HepG2 (cell line): ENCODE measurements around the gene NUDT8. TPM values are rescaled to one million over a fixed set of nuclear protein-coding genes. Genes with fewer than 3 reads are reported as not detected.
A peak's percentile ranks its signal among the peaks of the same experiment; 100 is the strongest.

Experiments
- ARID2 ChIP-seq: sonication (generic); formaldehyde crosslinking; IDR thresholded peaks from 2 replicates; pipeline ENCODE4 v1.8.1; 2022; ENCODE audit warnings: mild to moderate bottlenecking, missing genetic modification reagents, borderline replicate concordance
- CSRNP1 ChIP-seq: sonication (generic); formaldehyde crosslinking; IDR thresholded peaks from 2 replicates; pipeline ENCODE4 v1.8.1; 2023; ENCODE audit warnings: mild to moderate bottlenecking, missing genetic modification reagents
- ERF ChIP-seq: IDR thresholded peaks from 2 replicates; pipeline ENCODE4 v1.6.1; 2018; ENCODE audit warnings: missing biosample characterization, missing genetic modification reagents
- HNRNPUL1 ChIP-seq: fragments of 200-400 bp; formaldehyde crosslinking; IDR thresholded peaks from 2 replicates; pipeline ENCODE4 v1.6.1; 2017; ENCODE audit warnings: low read depth, mild to moderate bottlenecking, low read length, moderate library complexity
- HOXA5 ChIP-seq: sonication (generic); formaldehyde crosslinking; IDR thresholded peaks from 2 replicates; pipeline ENCODE4 v1.4.0; 2020; ENCODE audit warnings: missing genetic modification reagents
- KLF15 ChIP-seq: sonication (generic); formaldehyde crosslinking; IDR thresholded peaks from 2 replicates; pipeline ENCODE4 v1.8.1; 2023; ENCODE audit warnings: borderline replicate concordance, mild to moderate bottlenecking, inconsistent platforms, missing genetic modification reagents, mixed read lengths
- PHF20 ChIP-seq: sonication (generic); formaldehyde crosslinking; IDR thresholded peaks from 2 replicates; pipeline ENCODE4 v1.5.0; 2020; ENCODE audit warnings: mild to moderate bottlenecking, missing genetic modification reagents
- POGK ChIP-seq: sonication (generic); formaldehyde crosslinking; conservative IDR thresholded peaks from 2 replicates; pipeline ENCODE4 v1.8.0; 2022; ENCODE audit warnings: mild to moderate bottlenecking, moderate library complexity, missing genetic modification reagents
- SAFB2 ChIP-seq: sonication (generic); formaldehyde crosslinking; IDR thresholded peaks from 2 replicates; pipeline ENCODE4 v1.5.1; 2020; ENCODE audit warnings: missing genetic modification reagents, low read depth, mild to moderate bottlenecking, borderline replicate concordance
- SAP130 ChIP-seq: IDR thresholded peaks from 2 replicates; pipeline ENCODE4 v1.6.1; 2016; ENCODE audit warnings: low read depth
- SNAI1 ChIP-seq: sonication (generic); formaldehyde crosslinking; IDR thresholded peaks from 2 replicates; pipeline ENCODE4 v1.5.0; 2020; ENCODE audit warnings: mild to moderate bottlenecking, missing genetic modification reagents, borderline replicate concordance
- TMF1 ChIP-seq: sonication (generic); formaldehyde crosslinking; IDR thresholded peaks from 2 replicates; pipeline ENCODE4 v1.8.1; 2022; ENCODE audit warnings: low read depth, missing genetic modification reagents
- TP53 ChIP-seq: sonication (generic); formaldehyde crosslinking; conservative IDR thresholded peaks from 2 replicates; pipeline ENCODE4 v1.4.0; 2020; ENCODE audit warnings: missing genetic modification reagents
- ZBTB37 ChIP-seq: sonication (generic); formaldehyde crosslinking; IDR thresholded peaks from 2 replicates; pipeline ENCODE4 v1.4.0; 2020; ENCODE audit warnings: mild to moderate bottlenecking, missing genetic modification reagents
- ZNF121 ChIP-seq: sonication (generic); formaldehyde crosslinking; IDR thresholded peaks from 2 replicates; pipeline ENCODE4 v1.5.0; 2020; ENCODE audit warnings: mild to moderate bottlenecking, missing genetic modification reagents
- ZNF280B ChIP-seq: sonication (generic); formaldehyde crosslinking; IDR thresholded peaks from 2 replicates; pipeline ENCODE4 v1.5.0; 2020; ENCODE audit warnings: missing genetic modification reagents, mild to moderate bottlenecking, borderline replicate concordance
- ZNF383 ChIP-seq: sonication (generic); formaldehyde crosslinking; IDR thresholded peaks from 2 replicates; pipeline ENCODE4 v1.4.0; 2020; ENCODE audit warnings: missing genetic modification reagents, mild to moderate bottlenecking, borderline replicate concordance
- ZNF512 ChIP-seq: sonication (generic); formaldehyde crosslinking; IDR thresholded peaks from 2 replicates; pipeline ENCODE4 v1.4.0; 2020; ENCODE audit warnings: mild to moderate bottlenecking, missing genetic modification reagents
- ZNF7 ChIP-seq: IDR thresholded peaks from 2 replicates; pipeline ENCODE4 v1.6.1; 2016; ENCODE audit warnings: missing biosample characterization, missing genetic modification reagents
- ZNF841 ChIP-seq: sonication (generic); formaldehyde crosslinking; IDR thresholded peaks from 2 replicates; pipeline ENCODE4 v1.8.1; 2023; ENCODE audit warnings: missing genetic modification reagents, borderline replicate concordance
- ZSCAN31 ChIP-seq: sonication (generic); formaldehyde crosslinking; IDR thresholded peaks from 2 replicates; pipeline ENCODE4 v1.5.0; 2020; ENCODE audit warnings: low read depth, mild to moderate bottlenecking, missing genetic modification reagents
- polyA plus RNA-seq, 8 experiments: library from polyadenylated mRNA; depleted of rRNA in 3 of 8; stranded (reverse) in 7 of 8; unstranded in 1 of 8; fragments of >200 nt; fragmentation: Illumina TruSeq in 4 of 8; extraction: Trizol in 4 of 8; gene quantifications; 2 replicates each; pipeline versions ENCODE4 v1.2.1 to v1.2.3, GENCODE V29; 2011 to 2016; ENCODE audit warnings: low read depth in 4 of 8, missing spikeins in 1 of 8, mixed read lengths in 1 of 8; ENCODE audit not compliant: insufficient read depth in 1 of 8
- total RNA-seq, 5 experiments: library from RNA; depleted of rRNA; stranded (reverse); fragments of >200 nt; fragmentation: Illumina TruSeq; extraction: Trizol; gene quantifications; 2 replicates each; pipeline ENCODE4 v1.2.3, GENCODE V29; 2016; ENCODE audit warnings: low read depth in 1 of 5

Gene NUDT8
- total and polyA plus RNA-seq, 2 of the 13 experiments (the other 11 are each of a cell fraction or from before 2014, with no cell fraction given) = 6.7 to 25.8 TPM

GRCh38 chr11:67606492-67607295 is 23.0 kb downstream of the NUDT8 start, which contains the start of gene NDUFV1 (continued):
- TF ChIP-seq TMF1 (CRISPR knock-in tag) (no peak), ZNF280B (no peak), ZNF7 (CRISPR knock-in tag) (no peak), ZNF121 (CRISPR knock-in tag) (no peak), ZNF841 (CRISPR knock-in tag) (no peak), ZNF512 (no peak), KLF15 (CRISPR knock-in tag) (0 out of 2 replicates have a peak, but pooled peaks have one; percentile 45), ARID2 (CRISPR knock-in tag) (no peak), PHF20 (peak; percentile 96), TP53 (CRISPR knock-in tag) (no peak; the same call in 1 of the 2 replicates), ZBTB37 (CRISPR knock-in tag) (no peak), ZNF383 (CRISPR knock-in tag) (peak; percentile 83; the same call in 1 of the 2 replicates), HOXA5 (CRISPR knock-in tag) (no peak; the same call in 1 of the 2 replicates), CSRNP1 (CRISPR knock-in tag) (0 out of 2 replicates have a peak, but pooled peaks have one; percentile 20), SAFB2 (CRISPR knock-in tag) (no peak; the same call in 1 of the 2 replicates), ERF (CRISPR knock-in tag) (peak; percentile 82), ZSCAN31 (peak; percentile 95), POGK (peak; percentile 91), SNAI1 (CRISPR knock-in tag) (no peak), HNRNPUL1 (no peak), SAP130 (CRISPR knock-in tag) (peak; percentile 95)
